Right atrium auricular region (tissue), 2 donors: Measurements from ENCODE around the gene ADGRF3. TPM values are rescaled to one million over a fixed set of nuclear protein-coding genes. Genes with fewer than 3 reads are reported as not detected.

Source experiments
- DNase-seq: peaks from one replicate; pipeline ENCODE4 v3.0.0-alpha.2; 2019; ENCODE audit warnings: low spot score
- H3K27ac ChIP-seq, 2 donors: fragments of 200-600 bp; sonication (generic); 1 replicate in 1 of 2; 2 replicates in 1 of 2; pipeline ENCODE4 v1.5.1; 2016 to 2019
- H3K27me3 ChIP-seq, 2 donors: fragments of 200-600 bp; sonication (generic); one replicate each; pipeline versions ENCODE4 v1.5.1 to v1.6.0; 2017 to 2019
- H3K36me3 ChIP-seq: fragments of 200-600 bp; sonication (generic); one replicate; pipeline ENCODE4 v1.5.1; 2016
- H3K4me1 ChIP-seq, 2 donors: fragments of 200-600 bp; sonication (generic); one replicate each; pipeline versions ENCODE4 v1.5.1 to v1.6.0; 2017 to 2019
- H3K4me3 ChIP-seq, 2 donors: fragments of 200-600 bp; sonication (generic); 1 replicate in 1 of 2; 2 replicates in 1 of 2; pipeline ENCODE4 v1.5.1; 2017 to 2019; ENCODE audit warnings: mild to moderate bottlenecking in 1 of 2, moderate library complexity in 1 of 2
- H3K9me3 ChIP-seq, 2 donors: fragments of 200-600 bp; sonication (generic); one replicate each; pipeline ENCODE4 v1.5.1; 2019
- CTCF ChIP-seq, 2 donors: fragments of 200-600 bp; sonication (generic); IDR thresholded peaks; one replicate each; pipeline ENCODE4 v1.5.1; 2019; ENCODE audit warnings: antibody characterized with exemption in 2 of 2
- total RNA-seq, 2 donors: library from RNA; depleted of rRNA; stranded (reverse); fragments of >200 nt; gene quantifications; one replicate each; pipeline ENCODE4 v1.1.0, GENCODE V29; 2016

The ADGRF3 gene
- total RNA-seq, 2 donors from 2014 or later, result not detected

GRCh38 chr2:26317377-26318105 is 29.0 kb downstream of the ADGRF3 start:
- TF ChIP-seq CTCF (IDR thresholded peaks at IDR 0.05), result no peak
- H3K4me3 ChIP-seq, result no peak overlapping the region
- H3K4me1 ChIP-seq, result no peaks in the 10 kb centered on the region
- H3K27ac ChIP-seq, result no peak overlapping the region
- no peaks in the 10 kb centered on the region for H3K36me3 ChIP-seq
- no peaks in the 10 kb centered on the region for H3K27me3 ChIP-seq
- no peak for DNase-seq
- no peaks in the 10 kb centered on the region for H3K9me3 ChIP-seq

GRCh38 chr2:26316845-26317244 is 29.7 kb downstream of the ADGRF3 start:
- H3K4me3 ChIP-seq, result no peak overlapping the region
- H3K36me3 ChIP-seq, result no peaks in the 10 kb centered on the region
- no peak for DNase-seq
- H3K27me3 ChIP-seq, result no peaks in the 10 kb centered on the region
- H3K27ac ChIP-seq, result no peak overlapping the region
- H3K4me1 ChIP-seq, result no peaks in the 10 kb centered on the region
- TF ChIP-seq CTCF (IDR thresholded peaks at IDR 0.05), result no peak
- H3K9me3 ChIP-seq, result no peaks in the 10 kb centered on the region

- Histone ChIP-seq H3K4me3 (no peak overlapping the region), H3K9me3 (no peaks in the 10 kb centered on the region), H3K27me3 (no peaks in the 10 kb centered on the region), H3K4me1 (no peaks in the 10 kb centered on the region), H3K27ac (no peak overlapping the region), H3K36me3 (no peaks in the 10 kb centered on the region)
- no peak for TF ChIP-seq CTCF (IDR thresholded peaks at IDR 0.05)
- DNase-seq, result no peak
Observed at GRCh38 chr2:26316041-26316440, 30.5 kb downstream of the ADGRF3 start.

GRCh38 chr2:26314243-26314642 is 32.3 kb downstream of the ADGRF3 start:
- H3K36me3 ChIP-seq, result no peaks in the 10 kb centered on the region
- TF ChIP-seq CTCF (IDR thresholded peaks at IDR 0.05), result no peak
- H3K9me3 ChIP-seq, result no peaks in the 10 kb centered on the region
- H3K27ac ChIP-seq, result no peak overlapping the region
- no peak overlapping the region for H3K4me3 ChIP-seq
- no peak for DNase-seq
- no peaks in the 10 kb centered on the region for H3K27me3 ChIP-seq
- H3K4me1 ChIP-seq, result no peaks in the 10 kb centered on the region

GRCh38 chr2:26313446-26313845 is 33.1 kb downstream of the ADGRF3 start:
- Histone ChIP-seq H3K27ac (no peak overlapping the region), H3K9me3 (no peaks in the 10 kb centered on the region), H3K27me3 (no peaks in the 10 kb centered on the region), H3K36me3 (no peaks in the 10 kb centered on the region), H3K4me3 (no peak overlapping the region), H3K4me1 (no peaks in the 10 kb centered on the region)
- TF ChIP-seq CTCF (IDR thresholded peaks at IDR 0.05), result no peak
- no peak for DNase-seq

GRCh38 chr2:26312471-26312870 is 34.1 kb downstream of the ADGRF3 start:
- H3K4me3 ChIP-seq, result no peak overlapping the region
- TF ChIP-seq CTCF (IDR thresholded peaks at IDR 0.05), result no peak
- no peaks in the 10 kb centered on the region for H3K27me3 ChIP-seq
- no peaks in the 10 kb centered on the region for H3K36me3 ChIP-seq
- H3K9me3 ChIP-seq, result no peaks in the 10 kb centered on the region
- DNase-seq, result no peak
- H3K27ac ChIP-seq, result no peak overlapping the region
- no peaks in the 10 kb centered on the region for H3K4me1 ChIP-seq
